Ishikawa (cell line): ENCODE measurements around the gene MYH10.

Experiments
- CEBPB ChIP-seq: IDR thresholded peaks from 2 replicates; pipeline ENCODE4 v1.6.1; 2012
- CREB1 ChIP-seq: IDR thresholded peaks from 2 replicates; pipeline ENCODE4 v1.6.1; 2012; ENCODE audit warnings: low read depth
- EGR1 ChIP-seq: IDR thresholded peaks from 2 replicates; pipeline ENCODE4 v1.6.1; 2012
- EP300 ChIP-seq: IDR thresholded peaks from 2 replicates; pipeline ENCODE4 v1.6.1; 2012; ENCODE audit warnings: borderline replicate concordance
- FOXM1 ChIP-seq: IDR thresholded peaks from 2 replicates; pipeline ENCODE4 v1.6.1; 2012; ENCODE audit warnings: low read depth, borderline replicate concordance
- MAX ChIP-seq: IDR thresholded peaks from 2 replicates; pipeline ENCODE4 v1.6.1; 2012
- RAD21 ChIP-seq: IDR thresholded peaks from 2 replicates; pipeline ENCODE4 v1.6.1; 2012; ENCODE audit warnings: low read depth
- REST ChIP-seq: IDR thresholded peaks from 2 replicates; pipeline ENCODE4 v1.6.1; 2012; ENCODE audit warnings: low read depth, mild to moderate bottlenecking
- TAF1 ChIP-seq: IDR thresholded peaks from 2 replicates; pipeline ENCODE4 v1.6.1; 2012; ENCODE audit warnings: low read depth, mild to moderate bottlenecking
- TCF12 ChIP-seq: IDR thresholded peaks from 2 replicates; pipeline ENCODE4 v1.6.1; 2012; ENCODE audit warnings: low read depth
- TEAD4 ChIP-seq: IDR thresholded peaks from 2 replicates; pipeline ENCODE4 v1.6.1; 2012
- YY1 ChIP-seq: IDR thresholded peaks from 2 replicates; pipeline ENCODE4 v1.6.1; 2012; ENCODE audit warnings: low read depth
- ZBTB7A ChIP-seq: IDR thresholded peaks from 2 replicates; pipeline ENCODE4 v1.6.1; 2012; ENCODE audit warnings: low read depth
- TF ChIP-seq, protein P1 (sequence below): IDR thresholded peaks from 2 replicates; pipeline ENCODE4 v1.6.1; 2012

DNA sequence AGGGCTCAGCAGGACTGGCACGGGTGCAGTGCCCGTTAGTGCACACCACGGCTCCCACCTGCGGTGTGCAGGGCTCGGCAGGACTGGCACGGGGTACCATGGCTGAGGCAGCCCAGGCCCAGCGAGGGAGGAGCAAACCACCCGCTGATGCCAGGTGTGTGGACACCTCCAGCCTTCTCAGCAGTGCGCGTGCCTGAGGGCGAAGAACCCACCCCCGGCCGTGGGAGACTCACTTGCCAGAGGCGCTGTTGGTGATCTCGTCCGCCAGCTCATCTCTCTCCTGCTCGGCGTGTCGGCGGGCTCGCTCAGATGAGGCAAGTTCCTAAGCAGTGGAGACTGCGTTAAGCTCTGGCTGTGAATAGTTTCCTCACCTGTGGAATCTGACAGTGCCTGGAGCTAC, 149.4 kb downstream of the MYH10 start:
- TF ChIP-seq TAF1 (no peak), MAX (no peak), EGR1 (no peak), TEAD4 (no peak), RAD21 (no peak), CEBPB (no peak), EP300 (no peak), FOXM1 (no peak), ZBTB7A (no peak), REST (no peak), TCF12 (no peak), YY1 (no peak), CREB1 (no peak)
- TF ChIP-seq, protein P1, sequence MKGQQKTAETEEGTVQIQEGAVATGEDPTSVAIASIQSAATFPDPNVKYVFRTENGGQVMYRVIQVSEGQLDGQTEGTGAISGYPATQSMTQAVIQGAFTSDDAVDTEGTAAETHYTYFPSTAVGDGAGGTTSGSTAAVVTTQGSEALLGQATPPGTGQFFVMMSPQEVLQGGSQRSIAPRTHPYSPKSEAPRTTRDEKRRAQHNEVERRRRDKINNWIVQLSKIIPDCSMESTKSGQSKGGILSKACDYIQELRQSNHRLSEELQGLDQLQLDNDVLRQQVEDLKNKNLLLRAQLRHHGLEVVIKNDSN, result no peak
